MV-4-11 (cell line): Measurements from ENCODE around the gene EHD4.

Experiments
- DNase-seq: peaks from one replicate; lab custom pipeline; 2025; lab: John Stamatoyannopoulos, UW

The EHD4 gene

GRCh38 chr15:41936649-41937567, 35.4 kb downstream of the EHD4 start:
- DNase-seq = peak; percentile 18

- DNase-seq = no peak
These were observed 36.2 kb downstream of the EHD4 start for GRCh38 chr15:41936155-41936554.

- peak; percentile 16 for DNase-seq
These were observed 36.8 kb downstream of the EHD4 start for GRCh38 chr15:41935566-41936020.

- DNase-seq = no peak
These were observed 37.5 kb downstream of the EHD4 start for GRCh38 chr15:41934843-41935242.

- DNase-seq = no peak
These were observed 38.6 kb downstream of the EHD4 start for GRCh38 chr15:41933771-41934170.

- DNase-seq = no peak
These were observed 39.0 kb downstream of the EHD4 start for GRCh38 chr15:41933326-41933725.

- no peak for DNase-seq
These were observed 39.7 kb downstream of the EHD4 start for GRCh38 chr15:41932511-41933289.

GRCh38 chr15:41932101-41932500, 40.3 kb downstream of the EHD4 start:
- DNase-seq = no peak

- no peak for DNase-seq
These were observed 41.5 kb downstream of the EHD4 start for GRCh38 chr15:41930867-41931222.

GRCh38 chr15:41930221-41930866, 42.0 kb downstream of the EHD4 start:
- DNase-seq = peak; percentile 83

GRCh38 chr15:41928637-41929620, 43.4 kb downstream of the EHD4 start:
- no peak for DNase-seq

- DNase-seq = no peak
These were observed 44.3 kb downstream of the EHD4 start for GRCh38 chr15:41928100-41928499.

- DNase-seq = no peak
These were observed 44.8 kb downstream of the EHD4 start for GRCh38 chr15:41927536-41927935.

- DNase-seq = no peak
These were observed 45.9 kb downstream of the EHD4 start for GRCh38 chr15:41926185-41927056.

GRCh38 chr15:41925086-41925608, 47.2 kb downstream of the EHD4 start:
- DNase-seq = no peak

- no peak for DNase-seq
These were observed 48.9 kb downstream of the EHD4 start for GRCh38 chr15:41923401-41923997.

- DNase-seq = no peak
These were observed 50.0 kb downstream of the EHD4 start for GRCh38 chr15:41922353-41922752.

GRCh38 chr15:41921639-41922038, 50.7 kb downstream of the EHD4 start:
- DNase-seq = no peak

- no peak for DNase-seq
These were observed 51.2 kb downstream of the EHD4 start for GRCh38 chr15:41921167-41921566.
